Smooth muscle cell (in vitro differentiated cells): ENCODE results near the gene LDLRAD4. TPM values are rescaled to one million over a fixed set of nuclear protein-coding genes. Genes with fewer than 3 reads are reported as not detected.

Source experiments
- DNase-seq: peaks from one replicate; lab custom pipeline; 2025; ENCODE audit not compliant: unreplicated experiment; lab: John Stamatoyannopoulos, UW
- H2AFZ ChIP-seq: fragments of 200-600 bp; sonication (generic); 2 replicates; pipeline ENCODE4 v1.6.0; 2016; ENCODE audit warnings: antibody characterized with exemption, low read depth, mild to moderate bottlenecking
- H3F3A ChIP-seq: fragments of 200-600 bp; sonication (generic); 2 replicates; pipeline ENCODE4 v1.6.0; 2017; ENCODE audit warnings: antibody characterized with exemption, low read depth
- H3K27ac ChIP-seq: fragments of 200-600 bp; sonication (generic); 2 replicates; pipeline ENCODE4 v1.5.1; 2016; ENCODE audit warnings: low read depth, mild to moderate bottlenecking
- H3K27me3 ChIP-seq: fragments of 200-600 bp; sonication (generic); 2 replicates; pipeline ENCODE4 v1.6.1; 2016; ENCODE audit warnings: low read depth, mild to moderate bottlenecking
- H3K36me3 ChIP-seq: fragments of 200-600 bp; sonication (generic); 2 replicates; pipeline ENCODE4 v1.5.1; 2016; ENCODE audit warnings: low read depth
- H3K4me1 ChIP-seq: fragments of 200-600 bp; sonication (generic); 2 replicates; pipeline ENCODE4 v1.5.1; 2016; ENCODE audit warnings: low read depth
- H3K4me2 ChIP-seq: fragments of 200-600 bp; sonication (generic); 2 replicates; pipeline ENCODE4 v1.6.0; 2016; ENCODE audit warnings: mild to moderate bottlenecking
- H3K4me3 ChIP-seq: fragments of 200-600 bp; sonication (generic); 2 replicates; pipeline ENCODE4 v1.5.1; 2016; ENCODE audit warnings: mild to moderate bottlenecking
- H3K79me2 ChIP-seq: fragments of 200-600 bp; sonication (generic); 2 replicates; pipeline ENCODE4 v1.6.0; 2016; ENCODE audit warnings: low read depth, mild to moderate bottlenecking
- H3K9ac ChIP-seq: fragments of 200-600 bp; sonication (generic); 2 replicates; pipeline ENCODE4 v1.6.0; 2016; ENCODE audit warnings: low read depth
- H3K9me3 ChIP-seq: fragments of 200-600 bp; sonication (generic); replicated peaks from 2 replicates; pipeline ENCODE4 v1.5.1; 2016; ENCODE audit warnings: low read depth
- H4K20me1 ChIP-seq: fragments of 200-600 bp; sonication (generic); 2 replicates; pipeline ENCODE4 v1.6.0; 2016; ENCODE audit warnings: low read depth
- WGBS: methylation state at CpG from one replicate; pipeline ENCODE4 v1.1.7; 2016; ENCODE audit warnings: low lambda C conversion rate; 5-methylcytosine and 5-hydroxymethylcytosine counted together
- polyA plus RNA-seq: library from polyadenylated mRNA; unstranded; fragments of >200 nt; fragmentation: Nextera tagmentation; extraction: Ambion mirVana; gene quantifications from 2 replicates; pipeline ENCODE4 v1.2.1, GENCODE V29; 2016
- total RNA-seq: library from RNA; depleted of rRNA; stranded (reverse); fragments of >200 nt; gene quantifications from 2 replicates; pipeline ENCODE4 v1.2.3, GENCODE V29; 2014
- TF ChIP-seq, protein P1 (sequence below): fragments of 200-600 bp; sonication (generic); IDR thresholded peaks from 2 replicates; pipeline ENCODE4 v1.5.1; 2017; ENCODE audit warnings: borderline replicate concordance, mild to moderate bottlenecking, antibody characterized with exemption; ENCODE audit not compliant: insufficient read depth, poor library complexity, severe bottlenecking

Gene LDLRAD4
- total and polyA plus RNA-seq, 2 experiments from 2014 or later: 36.2 to 48.3 TPM

DNA sequence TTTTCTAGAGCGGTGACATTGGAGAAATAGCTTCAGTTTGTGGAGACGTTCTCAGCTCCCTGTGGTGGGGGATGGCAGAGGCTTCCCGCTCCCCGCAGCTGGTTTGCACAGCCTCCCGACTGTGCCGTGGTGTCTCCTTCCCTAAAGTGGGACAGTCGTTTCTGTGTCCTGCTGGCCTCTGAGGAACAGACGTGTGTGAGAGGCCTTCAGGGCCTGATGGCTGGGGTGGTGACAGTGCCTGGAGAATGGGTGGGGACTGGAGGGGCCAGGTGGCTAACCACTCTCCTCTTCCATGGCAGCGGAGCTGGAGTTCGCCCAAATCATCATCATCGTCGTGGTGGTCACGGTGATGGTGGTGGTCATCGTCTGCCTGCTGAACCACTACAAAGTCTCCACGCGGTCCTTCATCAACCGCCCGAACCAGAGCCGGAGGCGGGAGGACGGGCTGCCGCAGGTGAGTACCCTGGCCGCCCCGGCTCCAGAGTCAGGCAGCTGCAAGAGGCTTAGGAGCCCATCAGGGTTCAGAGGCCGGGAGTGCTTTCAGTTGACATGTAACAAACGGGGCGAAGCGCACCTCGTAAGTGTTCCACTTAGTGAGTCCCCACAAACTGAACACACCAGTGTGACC is 402.4 kb downstream of the LDLRAD4 start:
- Histone ChIP-seq H3K79me2 (peaks cover 14% of the 10 kb centered on the region), H3K9ac (no peak overlapping the region), H3K36me3 (no peaks in the 10 kb centered on the region), H3K27me3 (no peaks in the 10 kb centered on the region), H3K9me3 (no peaks in the 10 kb centered on the region), H4K20me1 (peaks cover 59% of the 10 kb centered on the region), H3F3A (no peaks in the 10 kb centered on the region), H3K4me2 (no peak overlapping the region), H2AFZ (no peak overlapping the region), H3K27ac (no peak overlapping the region), H3K4me1 (no peaks in the 10 kb centered on the region), H3K4me3 (no peak overlapping the region)
- TF ChIP-seq, protein P1, sequence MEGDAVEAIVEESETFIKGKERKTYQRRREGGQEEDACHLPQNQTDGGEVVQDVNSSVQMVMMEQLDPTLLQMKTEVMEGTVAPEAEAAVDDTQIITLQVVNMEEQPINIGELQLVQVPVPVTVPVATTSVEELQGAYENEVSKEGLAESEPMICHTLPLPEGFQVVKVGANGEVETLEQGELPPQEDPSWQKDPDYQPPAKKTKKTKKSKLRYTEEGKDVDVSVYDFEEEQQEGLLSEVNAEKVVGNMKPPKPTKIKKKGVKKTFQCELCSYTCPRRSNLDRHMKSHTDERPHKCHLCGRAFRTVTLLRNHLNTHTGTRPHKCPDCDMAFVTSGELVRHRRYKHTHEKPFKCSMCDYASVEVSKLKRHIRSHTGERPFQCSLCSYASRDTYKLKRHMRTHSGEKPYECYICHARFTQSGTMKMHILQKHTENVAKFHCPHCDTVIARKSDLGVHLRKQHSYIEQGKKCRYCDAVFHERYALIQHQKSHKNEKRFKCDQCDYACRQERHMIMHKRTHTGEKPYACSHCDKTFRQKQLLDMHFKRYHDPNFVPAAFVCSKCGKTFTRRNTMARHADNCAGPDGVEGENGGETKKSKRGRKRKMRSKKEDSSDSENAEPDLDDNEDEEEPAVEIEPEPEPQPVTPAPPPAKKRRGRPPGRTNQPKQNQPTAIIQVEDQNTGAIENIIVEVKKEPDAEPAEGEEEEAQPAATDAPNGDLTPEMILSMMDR: no peak
- WGBS: 96% methylated on average over 29 of the region's 29 CpGs
- no peak for DNase-seq

GRCh38 chr18:13621446-13621849 is 402.9 kb downstream of the LDLRAD4 start:
- Histone ChIP-seq H3K9ac (no peak overlapping the region), H4K20me1 (peaks cover 57% of the 10 kb centered on the region), H3K79me2 (peaks cover 14% of the 10 kb centered on the region), H3K4me1 (no peaks in the 10 kb centered on the region), H3K36me3 (no peaks in the 10 kb centered on the region), H3K4me2 (no peak overlapping the region), H3K4me3 (no peak overlapping the region), H3F3A (no peaks in the 10 kb centered on the region), H3K27me3 (no peaks in the 10 kb centered on the region), H2AFZ (no peak overlapping the region), H3K9me3 (no peaks in the 10 kb centered on the region), H3K27ac (no peak overlapping the region)
- no peak for DNase-seq
- TF ChIP-seq, protein P1: no peak
- WGBS: 96% methylated on average over 22 of the region's 23 CpGs

GRCh38 chr18:13621886-13622619 is 403.5 kb downstream of the LDLRAD4 start:
- TF ChIP-seq, protein P1: no peak

DNA sequence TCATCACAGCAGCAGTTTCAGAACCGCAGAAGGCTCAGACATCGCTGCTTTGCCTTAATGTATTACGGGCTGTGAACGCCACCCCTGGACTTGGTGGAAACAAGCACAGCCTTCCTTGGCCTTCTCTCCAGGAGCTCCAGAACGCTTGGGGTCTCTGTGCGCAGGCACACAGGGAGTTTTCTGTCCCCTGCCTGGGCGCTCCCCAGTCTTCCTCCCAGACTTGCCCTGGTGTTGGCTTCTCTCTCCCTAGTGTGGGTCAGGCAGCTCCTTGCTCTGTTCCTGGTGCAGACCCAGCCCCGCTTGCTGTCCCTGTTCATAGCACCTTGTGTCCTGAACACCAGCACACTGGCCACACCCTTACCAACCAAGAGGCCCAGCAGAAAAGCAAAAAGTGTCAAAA is 404.2 kb downstream of the LDLRAD4 start:
- WGBS: 98% methylated on average over 8 of the region's 8 CpGs
- H3K9me3 ChIP-seq: no peaks in the 10 kb centered on the region
- no peak for DNase-seq
- no peaks in the 10 kb centered on the region for H3F3A ChIP-seq
- peaks cover 61% of the 10 kb centered on the region for H4K20me1 ChIP-seq
- H3K9ac ChIP-seq: no peak overlapping the region
- no peak overlapping the region for H3K27ac ChIP-seq
- TF ChIP-seq, protein P1: no peak
- H3K4me3 ChIP-seq: no peak overlapping the region
- H3K27me3 ChIP-seq: no peaks in the 10 kb centered on the region
- H3K4me2 ChIP-seq: no peak overlapping the region
- H2AFZ ChIP-seq: no peak overlapping the region
- no peaks in the 10 kb centered on the region for H3K4me1 ChIP-seq
- H3K79me2 ChIP-seq: peaks cover 9% of the 10 kb centered on the region
- H3K36me3 ChIP-seq: no peaks in the 10 kb centered on the region

More at GRCh38 chr18:13621886-13622619, 403.5 kb downstream of the LDLRAD4 start:
- Histone ChIP-seq H3K9ac (no peak overlapping the region), H3K79me2 (peaks cover 13% of the 10 kb centered on the region), H3K9me3 (no peaks in the 10 kb centered on the region), H3K4me3 (no peak overlapping the region), H3K4me1 (no peaks in the 10 kb centered on the region), H2AFZ (no peak overlapping the region), H3F3A (no peaks in the 10 kb centered on the region), H3K27ac (no peak overlapping the region), H4K20me1 (peaks cover 59% of the 10 kb centered on the region), H3K36me3 (no peaks in the 10 kb centered on the region), H3K4me2 (no peak overlapping the region), H3K27me3 (no peaks in the 10 kb centered on the region)
- no peak for DNase-seq
- WGBS: 92% methylated on average over 19 of the region's 19 CpGs
